ENCODE data around the gene ADIPOR2.

DNA sequence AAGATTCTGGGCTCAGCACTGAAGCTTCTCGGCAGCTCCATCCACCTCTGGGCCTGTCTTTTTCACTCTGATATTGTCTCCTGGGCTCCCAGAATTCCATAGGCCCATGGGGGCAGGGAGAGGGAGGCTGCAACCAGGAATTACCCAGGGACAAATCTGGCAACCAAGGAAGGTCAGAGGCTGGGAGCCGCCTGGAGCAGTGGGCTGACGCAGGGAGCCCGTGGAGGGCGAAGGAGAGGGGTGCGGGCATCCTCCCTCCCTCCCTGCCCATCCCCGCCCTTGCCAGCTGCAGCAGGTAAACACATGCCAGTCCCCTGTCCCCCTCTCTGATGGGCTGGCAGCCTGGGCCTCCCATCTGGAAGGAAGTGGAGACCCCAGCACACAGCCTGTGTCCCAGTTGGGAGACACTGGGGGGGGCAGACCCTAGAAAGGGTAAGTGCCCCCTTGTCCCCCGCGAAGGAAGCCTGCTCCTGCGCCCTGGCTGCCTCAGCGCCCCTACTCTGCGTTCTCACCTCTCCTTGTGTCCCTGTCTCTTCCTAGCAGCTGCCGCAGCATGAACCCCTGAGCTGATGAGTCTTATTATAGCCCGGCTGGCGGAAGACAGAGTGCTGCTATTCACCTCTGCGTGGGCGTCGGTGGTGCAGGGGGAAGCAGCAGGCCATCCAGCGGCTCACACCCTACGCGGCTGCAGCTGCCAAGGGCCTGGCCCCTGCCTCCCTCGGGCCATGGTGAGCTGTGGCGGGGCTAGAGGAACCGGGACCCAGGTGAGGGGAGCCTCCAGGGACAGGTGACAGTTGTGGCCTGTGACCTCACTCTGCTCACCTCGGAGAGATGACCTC is 136.2 kb downstream of the ADIPOR2 start:
- TF ChIP-seq, protein P1, sequence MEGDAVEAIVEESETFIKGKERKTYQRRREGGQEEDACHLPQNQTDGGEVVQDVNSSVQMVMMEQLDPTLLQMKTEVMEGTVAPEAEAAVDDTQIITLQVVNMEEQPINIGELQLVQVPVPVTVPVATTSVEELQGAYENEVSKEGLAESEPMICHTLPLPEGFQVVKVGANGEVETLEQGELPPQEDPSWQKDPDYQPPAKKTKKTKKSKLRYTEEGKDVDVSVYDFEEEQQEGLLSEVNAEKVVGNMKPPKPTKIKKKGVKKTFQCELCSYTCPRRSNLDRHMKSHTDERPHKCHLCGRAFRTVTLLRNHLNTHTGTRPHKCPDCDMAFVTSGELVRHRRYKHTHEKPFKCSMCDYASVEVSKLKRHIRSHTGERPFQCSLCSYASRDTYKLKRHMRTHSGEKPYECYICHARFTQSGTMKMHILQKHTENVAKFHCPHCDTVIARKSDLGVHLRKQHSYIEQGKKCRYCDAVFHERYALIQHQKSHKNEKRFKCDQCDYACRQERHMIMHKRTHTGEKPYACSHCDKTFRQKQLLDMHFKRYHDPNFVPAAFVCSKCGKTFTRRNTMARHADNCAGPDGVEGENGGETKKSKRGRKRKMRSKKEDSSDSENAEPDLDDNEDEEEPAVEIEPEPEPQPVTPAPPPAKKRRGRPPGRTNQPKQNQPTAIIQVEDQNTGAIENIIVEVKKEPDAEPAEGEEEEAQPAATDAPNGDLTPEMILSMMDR (conservative IDR thresholded peaks at IDR 0.05 in 1 of 2, IDR thresholded peaks at IDR 0.05 in 1 of 2; ENCODE audit: extremely low read depth in 1 of 2, insufficient read depth in 1 of 2, low read depth in 1 of 2, low read length in 2 of 2), result no peak
- TF ChIP-seq EZH2 (IDR thresholded peaks at IDR 0.05; ENCODE audit: borderline replicate concordance, low read length), result no peak
